Activated CD8-positive, alpha-beta memory T cell treated with anti-CD3 and anti-CD28 coated beads for 36 hours (primary cell): ENCODE results near the gene MTAP. TPM values are rescaled to one million over a fixed set of nuclear protein-coding genes. Genes with fewer than 3 reads are reported as not detected.

ENCODE experiments used
- CTCF ChIA-PET: fragments of 350-600 bp; sonication (Branson Sonifier 250); formaldehyde crosslinking; loops from one replicate; lab custom pipeline; 2021; ENCODE audit warnings: antibody characterized with exemption; lab: Charles Lee
- POLR2A ChIA-PET: fragments of 350-600 bp; sonication (Branson Sonifier 250); formaldehyde crosslinking; loops from one replicate; lab custom pipeline; 2021; ENCODE audit warnings: antibody characterized with exemption; lab: Charles Lee
- total RNA-seq, 2 experiments: library from RNA; stranded (reverse); gene quantifications; one replicate each; pipeline ENCODE4 v1.2.3, GENCODE V29; 2021

Gene MTAP
- total RNA-seq, 2 experiments from 2014 or later = 98.6 to 108 TPM

DNA sequence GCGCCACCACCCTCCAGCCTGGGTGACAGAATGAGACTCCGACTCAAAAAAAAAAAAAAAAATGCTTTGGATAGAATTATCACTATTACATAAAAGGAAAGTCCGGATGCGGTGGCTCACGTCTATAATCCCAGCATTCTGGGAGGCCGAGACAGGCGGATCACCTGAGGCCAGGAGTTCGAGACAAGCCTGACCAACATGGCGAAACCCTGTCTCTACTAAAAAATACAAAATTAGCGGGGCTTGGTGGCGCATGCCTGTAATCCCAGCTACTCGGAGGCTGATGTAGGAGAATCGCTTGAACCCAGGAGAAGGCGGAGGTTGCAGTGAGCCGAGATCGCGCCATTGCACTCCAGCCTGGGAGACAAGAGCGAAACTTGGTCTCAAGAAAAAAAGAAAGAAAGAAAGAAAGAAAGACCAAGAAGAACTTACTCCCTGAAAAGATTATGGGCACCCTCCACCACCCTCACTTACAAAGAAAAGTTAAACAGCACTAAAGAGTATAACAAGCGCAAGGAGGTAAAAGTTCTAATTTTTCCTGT, 174.0 kb downstream of the MTAP start:
- CTCF ChIA-PET = interaction anchor here (1.2 to 1.9 kb wide), 2 partner anchors 18 to 32 kb away, joined by 4 to 5 read pairs; partner anchors contain the start of genes CDKN2A, CDKN2B and CDKN2B-AS1
- POLR2A ChIA-PET = no interaction called here

DNA sequence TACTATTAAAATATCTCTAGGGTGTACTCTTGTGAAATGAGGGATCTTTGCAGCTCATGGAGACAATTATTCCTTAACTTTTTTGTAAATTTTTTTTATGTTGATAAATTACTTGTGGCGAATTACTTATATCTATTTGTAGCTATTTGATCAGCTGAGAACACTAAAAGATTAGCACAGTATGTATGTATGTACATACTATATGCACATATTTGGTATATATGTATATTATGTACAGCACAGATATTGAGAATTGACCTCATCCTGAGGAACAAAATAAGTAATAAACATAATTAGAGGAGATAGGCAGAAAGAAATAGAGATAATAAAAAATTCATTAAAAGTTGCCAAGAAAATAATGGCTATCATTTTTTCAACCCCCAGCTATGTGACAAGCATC, 180.0 kb downstream of the MTAP start:
- ChIA-PET CTCF (no interaction called here), POLR2A (no interaction called here)

DNA sequence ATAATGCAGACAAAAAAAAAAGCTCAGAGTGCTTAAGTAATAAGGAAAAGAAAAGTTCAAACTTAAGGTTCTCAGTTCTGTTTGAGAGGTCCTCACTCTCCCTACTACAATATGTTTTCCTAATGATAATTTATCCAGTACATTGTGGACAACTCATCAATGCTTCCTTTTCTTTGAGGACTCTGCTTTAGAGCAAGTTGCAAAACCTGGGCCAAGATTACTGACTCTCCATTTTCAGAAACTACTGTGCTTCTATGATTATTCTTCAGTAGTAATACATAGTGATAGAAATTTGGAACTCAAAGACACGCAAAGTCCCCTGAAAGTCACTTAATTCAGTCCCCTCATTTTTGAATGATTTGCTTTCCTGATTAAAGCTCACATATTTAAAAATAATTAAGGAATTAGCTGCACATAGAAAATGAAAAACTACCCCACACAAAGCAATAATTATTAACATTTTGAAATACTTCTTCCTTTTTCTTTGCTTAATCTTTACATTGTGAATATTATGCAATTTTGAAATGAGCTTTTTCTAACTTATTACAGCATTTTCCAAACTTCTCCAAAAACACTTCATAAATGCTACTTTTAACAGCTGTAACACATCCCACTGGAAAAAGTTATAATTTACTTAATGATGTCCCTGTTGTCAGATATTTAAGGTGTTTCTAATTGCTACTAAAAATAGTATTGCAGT, 180.6 kb downstream of the MTAP start:
- POLR2A ChIA-PET = no interaction called here
- CTCF ChIA-PET = no interaction called here

DNA sequence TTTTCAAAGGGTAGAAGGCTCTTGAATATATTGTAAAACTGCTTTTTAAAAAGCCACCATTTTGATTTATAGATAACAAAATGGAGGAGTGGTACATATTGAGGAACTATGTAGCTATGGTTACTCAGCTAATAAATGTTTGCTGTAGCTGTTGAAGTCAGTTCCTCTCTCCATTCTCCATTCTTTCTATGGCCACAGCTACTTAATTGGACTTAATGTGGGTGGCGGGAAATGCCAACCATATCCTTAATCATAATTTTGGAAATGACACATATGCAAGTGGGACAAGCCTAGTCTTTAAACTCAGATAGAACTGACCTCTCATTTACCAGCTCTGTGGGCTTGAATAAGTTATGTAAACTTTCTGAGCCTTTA, 181.1 kb downstream of the MTAP start:
- ChIA-PET CTCF (no interaction called here), POLR2A (no interaction called here)

DNA sequence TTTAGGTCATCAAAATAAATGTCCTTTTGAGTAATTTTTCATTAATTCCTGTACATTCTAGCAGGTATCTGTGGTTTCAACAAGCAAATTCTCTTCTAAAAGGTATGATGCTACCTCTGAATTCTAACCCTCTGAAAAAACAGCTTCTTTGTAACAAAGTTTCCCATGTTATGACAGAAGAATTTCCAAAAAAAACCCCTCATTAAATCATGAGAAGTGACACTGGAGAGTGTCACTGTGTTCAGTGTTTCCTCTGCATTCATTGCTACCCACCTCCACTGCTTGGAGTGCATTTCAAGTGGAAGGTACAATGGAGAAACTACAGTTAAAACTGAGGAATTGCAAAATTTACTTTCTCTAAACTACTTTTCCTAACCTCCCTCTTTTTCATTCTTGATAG, 181.7 kb downstream of the MTAP start:
- ChIA-PET POLR2A (no interaction called here), CTCF (no interaction called here)

DNA sequence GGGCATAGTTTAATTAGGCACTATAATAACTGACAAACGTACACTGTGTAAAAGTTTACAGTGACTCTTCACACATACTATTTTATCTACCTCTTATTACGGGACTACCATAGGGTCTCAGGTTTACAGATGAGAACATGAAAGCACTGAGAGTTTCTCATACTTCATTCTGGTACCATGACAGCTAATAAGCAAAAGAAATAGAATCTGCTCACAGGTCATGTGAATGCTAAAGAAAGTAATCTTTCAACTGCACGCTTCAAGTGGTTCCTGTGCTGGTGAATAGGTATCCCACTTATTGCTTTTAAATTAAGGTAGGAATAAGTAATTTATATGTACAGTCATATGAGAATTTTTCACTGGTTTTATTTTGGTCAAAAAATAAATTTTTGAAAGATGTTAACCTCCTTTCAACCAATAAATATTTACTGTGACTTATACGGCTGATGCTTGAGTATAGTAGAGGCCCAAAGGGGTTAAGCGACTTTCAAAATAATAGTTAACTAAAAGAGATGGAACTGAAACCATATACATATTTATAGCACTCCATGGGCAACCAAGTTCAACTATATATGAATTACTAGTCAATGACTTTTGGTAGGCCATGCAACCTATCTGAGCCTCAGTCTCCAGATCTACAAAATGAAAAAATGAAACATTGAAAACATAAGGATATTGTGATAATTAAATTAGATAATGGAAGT, 183.7 kb downstream of the MTAP start:
- ChIA-PET POLR2A (no interaction called here), CTCF (interaction anchor here (0.7 to 1.2 kb wide), 2 partner anchors 22 kb away, joined by 3 to 4 read pairs; no protein-coding TSS in a partner anchor)

Other genes with a start within 250 kb of the MTAP start
- gene CDKN2A, start 191.8 kb downstream of the MTAP start, total RNA-seq = 1 to 10 TPM; 2.2 to 3.9 TPM
- under 1 TPM; 0.61 to 0.67 TPM for gene CDKN2B-AS1, start 192.2 kb downstream of the MTAP start, total RNA-seq
- gene CDKN2B, start 206.7 kb downstream of the MTAP start, total RNA-seq = under 1 TPM; 0.04 to 0.11 TPM